Measurements from ENCODE around the gene DNAJC1. TPM values are rescaled to one million over a fixed set of nuclear protein-coding genes. Genes with fewer than 3 reads are reported as not detected.

Gene DNAJC1
- total and polyA plus RNA-seq, 2 of the 8 experiments (the other 6 are each of a cell fraction or from before 2014, with no cell fraction given): 6.8 to 14.8 TPM

DNA sequence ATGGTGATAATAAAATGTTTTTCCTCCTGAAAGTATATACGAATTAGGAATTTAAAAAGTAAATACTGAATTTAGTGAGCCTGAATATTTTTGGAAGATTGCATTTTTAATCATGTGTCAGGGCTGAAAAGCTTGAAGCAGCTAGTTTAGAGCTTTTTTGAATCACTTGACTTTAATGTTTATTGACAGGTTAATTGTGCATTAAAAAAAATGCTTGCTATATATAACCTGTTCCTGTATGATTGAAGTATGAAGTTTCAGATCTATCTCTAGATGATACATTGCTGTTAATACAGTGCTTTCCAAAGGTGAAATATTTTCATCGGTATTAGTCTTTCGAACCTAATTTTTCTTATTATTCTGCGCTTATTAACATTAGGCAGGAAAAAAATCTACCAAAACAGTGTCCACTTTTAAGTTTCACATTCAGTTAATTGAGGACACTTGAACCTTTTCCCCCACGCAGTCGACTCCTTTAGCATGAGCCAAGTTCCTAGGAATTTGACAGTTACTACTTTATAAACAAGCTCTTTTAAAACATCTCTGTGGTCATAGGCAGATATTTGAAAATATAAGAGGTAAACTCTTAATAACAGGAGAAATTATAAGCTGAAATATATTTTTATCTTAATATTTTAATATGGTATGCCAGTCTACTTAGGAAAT, 282.4 kb downstream of the DNAJC1 start:
- CTCF ChIA-PET (ENCODE audit: partially characterized antibody): interaction anchor here (0.6 to 1.8 kb wide), 10 partner anchors 8 to 583 kb away, joined by 3 to 11 read pairs (median 4); no protein-coding TSS in a partner anchor

More for the DNA sequence above, 282.4 kb downstream of the DNAJC1 start:
- Histone ChIP-seq H3K14ac (ENCODE audit: insufficient read length) (no peak overlapping the region), H2AFZ (ENCODE audit: low read length) (no peak overlapping the region), H3K4ac (replicated peaks; ENCODE audit: insufficient read length, low read depth, low read length) (no peak overlapping the region), H3K23ac (ENCODE audit: insufficient read length) (no peak overlapping the region), H4K8ac (ENCODE audit: extremely low read depth, insufficient read depth, low read length) (no peak overlapping the region), H3K23me2 (ENCODE audit: low read depth, low read length) (no peaks in the 10 kb centered on the region; the same call in 1 of the 2 replicates), H3K9ac (replicated peaks in 1 of 4; ENCODE audit: extremely low read depth in 1 of 4, low read depth in 3 of 4, low read length in 3 of 4) (no peak overlapping the region), H3K4me2 (ENCODE audit: insufficient read depth in 1 of 2, low read depth in 2 of 2, low read length in 2 of 2) (no peak overlapping the region), H3K27me3 (replicated peaks in 1 of 4; ENCODE audit: control insufficient read depth in 3 of 4, extremely low read depth in 1 of 4, insufficient read depth in 3 of 4, low read length in 3 of 4) (no peaks in the 10 kb centered on the region), H2BK5ac (ENCODE audit: low read depth, low read length) (no peak overlapping the region), H3K18ac (ENCODE audit: extremely low read depth, low read length) (no peak overlapping the region), H4K5ac (ENCODE audit: insufficient read length, low read depth, low read length) (no peak overlapping the region), H4K91ac (replicated peaks; ENCODE audit: insufficient read length, low read length) (no peak overlapping the region), H3K27ac (ENCODE audit: low read depth, low read length) (no peak overlapping the region), H3K9me3 (ENCODE audit: insufficient read depth in 2 of 2, low read depth in 1 of 2, low read length in 1 of 2) (no peaks in the 10 kb centered on the region), H3K56ac (replicated peaks; ENCODE audit: insufficient read length, low read depth, low read length) (no peak overlapping the region), H2BK20ac (ENCODE audit: low read length) (no peak overlapping the region), H2AK5ac (ENCODE audit: low read depth, low read length) (no peak overlapping the region), H3K79me1 (ENCODE audit: low read depth, low read length) (no peaks in the 10 kb centered on the region), H2BK15ac (ENCODE audit: low read length) (no peak overlapping the region), H3K4me3 (ENCODE audit: extremely low read depth in 1 of 4, insufficient read depth in 2 of 4, low read depth in 3 of 4, low read length in 4 of 4) (no peak overlapping the region), H3K4me1 (replicated peaks in 1 of 4; ENCODE audit: control insufficient read depth in 3 of 4, insufficient read depth in 4 of 4, low read length in 3 of 4) (peaks cover 0 to 6% (median 5%) of the 10 kb centered on the region in 4 experiments; a peak in 3 of 7 replicates), H3K36me3 (ENCODE audit: control insufficient read depth in 2 of 4, insufficient read depth in 4 of 4, low read length in 3 of 4) (peaks cover 0 to 5% (median 0%) of the 10 kb centered on the region in 4 experiments; a peak in 1 of 8 replicates), H4K20me1 (replicated peaks in 1 of 2; ENCODE audit: control insufficient read depth in 1 of 2, insufficient read depth in 2 of 2, low read length in 2 of 2) (no peaks in the 10 kb centered on the region), H2BK120ac (replicated peaks; ENCODE audit: low read depth, low read length) (no peak overlapping the region), H3K79me2 (ENCODE audit: control insufficient read depth in 1 of 2, insufficient read depth in 2 of 2, low read length in 2 of 2) (peaks cover 0 to 4% of the 10 kb centered on the region in 2 experiments; a peak in 1 of 4 replicates), H2BK12ac (ENCODE audit: low read depth, low read length) (no peak overlapping the region)
- FAIRE-seq (no peak), DNase-seq (ENCODE audit: low read depth in 1 of 2, low spot score in 2 of 2) (no peak)
- whole genome bisulfite sequencing, 2 experiments (ENCODE audit: extremely low coverage in 1 of 2, insufficient coverage in 1 of 2, insufficient read length in 1 of 2, insufficient replicate concordance in 2 of 2, low coverage in 1 of 2, low lambda C conversion rate in 2 of 2, missing lambda C conversion rate in 1 of 2): 88 to 100% methylated on average over 1 to 6 of the region's 6 CpGs
- TF ChIP-seq SP4 (IDR thresholded peaks at IDR 0.05; ENCODE audit: low read length) (no peak), BRCA1 (IDR thresholded peaks at IDR 0.05; ENCODE audit: low read depth, low read length) (no peak)
- POLR2A ChIA-PET (ENCODE audit: partially characterized antibody): interaction anchor here (1.3 to 2.2 kb wide), 3 partner anchors 30 to 212 kb away, joined by 4 to 9 read pairs (median 9); partner anchors contain the start of gene SKIDA1
